SK-N-SH (cell line): ENCODE results near the gene SMS. TPM values are rescaled to one million over a fixed set of nuclear protein-coding genes. Genes with fewer than 3 reads are reported as not detected.

Experiments used
- CTCF ChIA-PET: fragments of 300-600, 350-600 bp; formaldehyde crosslinking; extraction: SDS; loops from one replicate; lab custom pipeline; 2021; lab: Yijun Ruan, JAX
- POLR2A ChIA-PET: fragments of 350-600 bp; sonication (Branson Sonifier 250); formaldehyde crosslinking; extraction: SDS; loops from one replicate; lab custom pipeline; 2020; ENCODE audit warnings: antibody characterized with exemption, inconsistent platforms; lab: Yijun Ruan, JAX
- DNase-seq: peaks from one replicate; pipeline ENCODE4 v3.0.0; 2012
- H2AFZ ChIP-seq: fragments of 200-600 bp; sonication (generic); 2 replicates; pipeline ENCODE4 v1.8.1; 2016; ENCODE audit warnings: antibody characterized with exemption, mild to moderate bottlenecking, low read depth
- H3F3A ChIP-seq: fragments of 200-600 bp; sonication (generic); replicated peaks from 2 replicates; pipeline ENCODE3; 2016; ENCODE audit warnings: antibody characterized with exemption, mild to moderate bottlenecking; ENCODE audit not compliant: insufficient read depth
- H3K27ac ChIP-seq, 2 experiments: fragments of 200-500 bp in 1 of 2; fragments of 200-600 bp in 1 of 2; sonication (Bioruptor generic) in 1 of 2; sonication (generic), shearing (Covaris generic) in 1 of 2; 2 replicates each; pipeline versions ENCODE4 v1.5.1 to v1.6.1; 2014 to 2016; ENCODE audit warnings: low read depth in 2 of 2, inconsistent platforms in 1 of 2, low read length in 1 of 2, mild to moderate bottlenecking in 1 of 2, mixed read lengths in 1 of 2
- H3K27me3 ChIP-seq: fragments of 200-600 bp; sonication (generic), shearing (Covaris generic); 2 replicates; pipeline ENCODE4 v1.6.1; 2016; ENCODE audit warnings: mixed run types; ENCODE audit not compliant: insufficient read depth
- H3K36me3 ChIP-seq, 2 experiments: fragments of 200-500 bp in 1 of 2; fragments of 200-600 bp in 1 of 2; sonication (Bioruptor generic) in 1 of 2; sonication (generic) in 1 of 2; replicated peaks in 1 of 2; 2 replicates each; pipeline versions ENCODE3 to v1.5.1; 2014 to 2016; ENCODE audit warnings: low read length in 1 of 2, mild to moderate bottlenecking in 1 of 2; ENCODE audit not compliant: insufficient read depth in 2 of 2, control insufficient read depth in 1 of 2
- H3K4me1 ChIP-seq, 2 experiments: fragments of 200-500 bp in 1 of 2; fragments of 200-600 bp in 1 of 2; sonication (Bioruptor generic) in 1 of 2; sonication (generic), shearing (Covaris generic) in 1 of 2; 2 replicates each; pipeline versions ENCODE4 v1.5.1 to v1.6.1; 2014 to 2016; ENCODE audit warnings: low read depth in 1 of 2, low read length in 1 of 2, mixed run types in 1 of 2; ENCODE audit not compliant: insufficient read depth in 2 of 2, control insufficient read depth in 1 of 2
- H3K4me2 ChIP-seq: fragments of 200-600 bp; sonication (generic), shearing (Covaris generic); 2 replicates; pipeline ENCODE4 v1.6.1; 2017; ENCODE audit warnings: mixed run types
- H3K4me3 ChIP-seq, 2 experiments: fragments of 200-500 bp in 1 of 2; fragments of 200-600 bp in 1 of 2; sonication (Bioruptor generic) in 1 of 2; sonication (generic), shearing (Covaris generic) in 1 of 2; 2 replicates each; pipeline versions ENCODE4 v1.5.1 to v1.8.1; 2014 to 2016; ENCODE audit warnings: low read depth in 2 of 2, inconsistent platforms in 1 of 2, low read length in 1 of 2, mild to moderate bottlenecking in 1 of 2, mixed read lengths in 1 of 2, moderate library complexity in 1 of 2
- H3K79me2 ChIP-seq: fragments of 200-600 bp; sonication (generic); 2 replicates; pipeline ENCODE4 v1.8.1; 2017; ENCODE audit warnings: mild to moderate bottlenecking; ENCODE audit not compliant: insufficient read depth
- H3K9ac ChIP-seq: fragments of 200-600 bp; sonication (generic); 2 replicates; pipeline ENCODE4 v1.6.1; 2017; ENCODE audit warnings: mixed run types
- H3K9me2 ChIP-seq: fragments of 200-600 bp; sonication (generic); 2 replicates; pipeline ENCODE4 v1.6.1; 2017; ENCODE audit warnings: mixed run types
- H3K9me3 ChIP-seq: fragments of 200-600 bp; sonication (generic); 2 replicates; pipeline ENCODE4 v1.6.1; 2017; ENCODE audit warnings: mixed run types, mild to moderate bottlenecking, moderate library complexity
- H4K20me1 ChIP-seq: fragments of 200-600 bp; sonication (generic); 2 replicates; pipeline ENCODE4 v1.6.1; 2017; ENCODE audit warnings: mild to moderate bottlenecking, mixed run types; ENCODE audit not compliant: insufficient read depth
- CHD2 ChIP-seq: fragments of 150-350 bp; IDR thresholded peaks from 2 replicates; pipeline ENCODE4 v1.6.1; 2018; ENCODE audit warnings: low read length; ENCODE audit not compliant: partially characterized antibody
- CTCF ChIP-seq: fragments of 200-600 bp; sonication (generic); IDR thresholded peaks from 2 replicates; pipeline ENCODE4 v1.6.1; 2017; ENCODE audit warnings: antibody characterized with exemption, mild to moderate bottlenecking, moderate library complexity
- EP300 ChIP-seq, 2 experiments: IDR thresholded peaks; 2 replicates each; pipeline versions ENCODE4 v1.4.0 to v1.6.1; 2012; ENCODE audit warnings: borderline replicate concordance in 1 of 2, low read depth in 1 of 2, low read length in 1 of 2
- EZH2phosphoT487 ChIP-seq: fragments of 200-600 bp; sonication (generic); IDR thresholded peaks from 2 replicates; pipeline ENCODE4 v1.6.1; 2017; ENCODE audit warnings: low read depth, mixed run types, mild to moderate bottlenecking, antibody characterized with exemption, moderate library complexity, borderline replicate concordance
- FOSL2 ChIP-seq: IDR thresholded peaks from 2 replicates; pipeline ENCODE4 v1.4.0; 2012; ENCODE audit warnings: low read depth, mild to moderate bottlenecking, moderate library complexity, borderline replicate concordance
- GATA2 ChIP-seq: sonication (generic); formaldehyde crosslinking; IDR thresholded peaks from 2 replicates; pipeline ENCODE4 v1.5.0; 2020; ENCODE audit warnings: mild to moderate bottlenecking, missing genetic modification reagents
- NFIC ChIP-seq: IDR thresholded peaks from 2 replicates; pipeline ENCODE4 v1.4.0; 2012; ENCODE audit warnings: borderline replicate concordance
- RAD21 ChIP-seq: IDR thresholded peaks from 2 replicates; pipeline ENCODE4 v1.6.1; 2012; ENCODE audit warnings: mild to moderate bottlenecking, low read length
- RCOR1 ChIP-seq: fragments of 150-350 bp; IDR thresholded peaks from 2 replicates; pipeline ENCODE4 v1.6.1; 2017; ENCODE audit warnings: antibody characterized with exemption, low read length
- SMC3 ChIP-seq: IDR thresholded peaks from 2 replicates; pipeline ENCODE4 v1.6.1; 2012; ENCODE audit warnings: low read depth, low read length, improper control_type of control experiment
- TAF1 ChIP-seq: IDR thresholded peaks from 2 replicates; pipeline ENCODE4 v1.6.1; 2012; ENCODE audit warnings: low read depth, mild to moderate bottlenecking, low read length, moderate library complexity, borderline replicate concordance
- TCF12 ChIP-seq: IDR thresholded peaks from 2 replicates; pipeline ENCODE4 v1.4.0; 2012
- WGBS: methylation state at CpG from one replicate; pipeline ENCODE4 v1.1.6; 2017; ENCODE audit warnings: low lambda C conversion rate; 5-methylcytosine and 5-hydroxymethylcytosine counted together
- polyA plus RNA-seq, 3 experiments: library from polyadenylated mRNA; depleted of rRNA; stranded (reverse); fragments of >200 nt; gene quantifications; 2 replicates each; pipeline ENCODE4 v1.2.3, GENCODE V29; 2012
- TF ChIP-seq, protein P1 (sequence below): IDR thresholded peaks from 2 replicates; pipeline ENCODE4 v1.4.0; 2012; ENCODE audit warnings: low read depth, borderline replicate concordance
- TF ChIP-seq, protein P2 (sequence below): IDR thresholded peaks from 2 replicates; pipeline ENCODE4 v1.4.0; 2012; ENCODE audit warnings: low read depth
- TF ChIP-seq, protein P3 (sequence below): IDR thresholded peaks from 2 replicates; pipeline ENCODE4 v1.4.0; 2012; ENCODE audit warnings: low read depth, borderline replicate concordance
- TF ChIP-seq, protein P4 (sequence below): fragments of 150-350 bp; IDR thresholded peaks from 2 replicates; pipeline ENCODE4 v1.6.1; 2016; ENCODE audit warnings: mild to moderate bottlenecking, low read depth, low read length
- TF ChIP-seq, protein P5 (sequence below): IDR thresholded peaks from 2 replicates; pipeline ENCODE4; 2012

The SMS gene
- polyA plus RNA-seq, 1 of the 3 experiments (the other 2 are of a cell fraction): 116 TPM

- Histone ChIP-seq H3K79me2 (peaks cover 10% of the 10 kb centered on the region), H3K4me3 (no peak overlapping the region), H3K9ac (no peak overlapping the region), H3K9me3 (no peaks in the 10 kb centered on the region), H3K4me2 (no peak overlapping the region), H3K27me3 (no peaks in the 10 kb centered on the region), H3K27ac (peak overlapping the region in 1 of 2 experiments; percentile 8; a peak in 1 of 4 replicates), H3F3A (peaks cover 37% of the 10 kb centered on the region), H3K9me2 (no peaks in the 10 kb centered on the region), H3K4me1 (no peaks in the 10 kb centered on the region), H2AFZ (no peak overlapping the region), H4K20me1 (peaks cover 4% of the 10 kb centered on the region; the same call in 1 of the 2 replicates), H3K36me3 (peaks cover 17 to 49% of the 10 kb centered on the region in 2 experiments)
- TF ChIP-seq RAD21 (peak; percentile 95), SMC3 (peak; percentile 93), EP300 (IDR thresholded peaks at IDR 0.05; ENCODE audit: borderline replicate concordance in 1 of 2, low read depth in 1 of 2, low read length in 1 of 2) (no peak), TCF12 (0 out of 2 replicates have a peak, but pooled peaks have one; percentile 5), CTCF (peak; percentile 99), CHD2 (peak; percentile 28)
- TF ChIP-seq, protein P1, sequence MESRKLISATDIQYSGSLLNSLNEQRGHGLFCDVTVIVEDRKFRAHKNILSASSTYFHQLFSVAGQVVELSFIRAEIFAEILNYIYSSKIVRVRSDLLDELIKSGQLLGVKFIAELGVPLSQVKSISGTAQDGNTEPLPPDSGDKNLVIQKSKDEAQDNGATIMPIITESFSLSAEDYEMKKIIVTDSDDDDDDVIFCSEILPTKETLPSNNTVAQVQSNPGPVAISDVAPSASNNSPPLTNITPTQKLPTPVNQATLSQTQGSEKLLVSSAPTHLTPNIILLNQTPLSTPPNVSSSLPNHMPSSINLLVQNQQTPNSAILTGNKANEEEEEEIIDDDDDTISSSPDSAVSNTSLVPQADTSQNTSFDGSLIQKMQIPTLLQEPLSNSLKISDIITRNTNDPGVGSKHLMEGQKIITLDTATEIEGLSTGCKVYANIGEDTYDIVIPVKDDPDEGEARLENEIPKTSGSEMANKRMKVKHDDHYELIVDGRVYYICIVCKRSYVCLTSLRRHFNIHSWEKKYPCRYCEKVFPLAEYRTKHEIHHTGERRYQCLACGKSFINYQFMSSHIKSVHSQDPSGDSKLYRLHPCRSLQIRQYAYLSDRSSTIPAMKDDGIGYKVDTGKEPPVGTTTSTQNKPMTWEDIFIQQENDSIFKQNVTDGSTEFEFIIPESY: no peak
- TF ChIP-seq, protein P2, sequence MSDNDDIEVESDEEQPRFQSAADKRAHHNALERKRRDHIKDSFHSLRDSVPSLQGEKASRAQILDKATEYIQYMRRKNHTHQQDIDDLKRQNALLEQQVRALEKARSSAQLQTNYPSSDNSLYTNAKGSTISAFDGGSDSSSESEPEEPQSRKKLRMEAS: no peak
- CTCF ChIA-PET: interaction anchor here (0.6 to 3.0 kb wide), 65 partner anchors 8 to 1917 kb away, joined by 3 to 43 read pairs (median 4); partner anchors contain the start of gene MBTPS2
- 8% methylated on average over 3 of the region's 3 CpGs for WGBS
- POLR2A ChIA-PET: no interaction called here
- DNase-seq: peak; percentile 80
Measured at GRCh38 chrX:21985332-21985777, 44.8 kb downstream of the SMS start.

DNA sequence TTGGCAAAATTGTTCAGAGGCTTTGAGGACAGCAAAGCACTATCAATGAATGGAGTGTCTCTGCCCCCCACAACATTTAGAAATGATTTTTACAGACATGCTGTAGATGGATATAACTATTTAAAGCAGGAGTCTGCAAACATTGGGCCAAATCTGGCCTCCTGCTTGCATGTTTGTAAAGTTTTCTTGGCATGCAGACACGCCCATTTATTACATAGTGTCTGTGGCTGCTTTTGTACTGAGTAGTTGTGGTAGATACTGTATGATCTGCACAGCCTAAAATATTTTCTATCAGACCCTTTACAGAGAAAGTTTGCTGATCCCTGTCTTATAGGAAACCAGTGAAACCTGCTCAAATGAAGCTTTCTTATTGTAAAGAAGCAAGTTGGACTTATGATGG is 46.1 kb downstream of the SMS start:
- CTCF ChIA-PET: interaction anchor here (1.3 to 3.0 kb wide), 4 partner anchors 10 to 181 kb away, joined by 4 to 43 read pairs (median 18); no protein-coding TSS in a partner anchor
- DNase-seq: no peak
- no peaks in the 10 kb centered on the region for H3K9me3 ChIP-seq
- TF ChIP-seq TAF1 (no peak), RCOR1 (no peak), RAD21 (no peak), FOSL2 (no peak), CTCF (no peak), NFIC (no peak), GATA2 (CRISPR knock-in tag) (no peak), EP300 (IDR thresholded peaks at IDR 0.05; ENCODE audit: borderline replicate concordance in 1 of 2, low read depth in 1 of 2, low read length in 1 of 2) (no peak), EZH2phosphoT487 (no peak)
- TF ChIP-seq, protein P3, sequence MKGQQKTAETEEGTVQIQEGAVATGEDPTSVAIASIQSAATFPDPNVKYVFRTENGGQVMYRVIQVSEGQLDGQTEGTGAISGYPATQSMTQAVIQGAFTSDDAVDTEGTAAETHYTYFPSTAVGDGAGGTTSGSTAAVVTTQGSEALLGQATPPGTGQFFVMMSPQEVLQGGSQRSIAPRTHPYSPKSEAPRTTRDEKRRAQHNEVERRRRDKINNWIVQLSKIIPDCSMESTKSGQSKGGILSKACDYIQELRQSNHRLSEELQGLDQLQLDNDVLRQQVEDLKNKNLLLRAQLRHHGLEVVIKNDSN: no peak
- TF ChIP-seq, protein P4, sequence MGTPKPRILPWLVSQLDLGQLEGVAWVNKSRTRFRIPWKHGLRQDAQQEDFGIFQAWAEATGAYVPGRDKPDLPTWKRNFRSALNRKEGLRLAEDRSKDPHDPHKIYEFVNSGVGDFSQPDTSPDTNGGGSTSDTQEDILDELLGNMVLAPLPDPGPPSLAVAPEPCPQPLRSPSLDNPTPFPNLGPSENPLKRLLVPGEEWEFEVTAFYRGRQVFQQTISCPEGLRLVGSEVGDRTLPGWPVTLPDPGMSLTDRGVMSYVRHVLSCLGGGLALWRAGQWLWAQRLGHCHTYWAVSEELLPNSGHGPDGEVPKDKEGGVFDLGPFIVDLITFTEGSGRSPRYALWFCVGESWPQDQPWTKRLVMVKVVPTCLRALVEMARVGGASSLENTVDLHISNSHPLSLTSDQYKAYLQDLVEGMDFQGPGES: no peak
- TF ChIP-seq, protein P5, sequence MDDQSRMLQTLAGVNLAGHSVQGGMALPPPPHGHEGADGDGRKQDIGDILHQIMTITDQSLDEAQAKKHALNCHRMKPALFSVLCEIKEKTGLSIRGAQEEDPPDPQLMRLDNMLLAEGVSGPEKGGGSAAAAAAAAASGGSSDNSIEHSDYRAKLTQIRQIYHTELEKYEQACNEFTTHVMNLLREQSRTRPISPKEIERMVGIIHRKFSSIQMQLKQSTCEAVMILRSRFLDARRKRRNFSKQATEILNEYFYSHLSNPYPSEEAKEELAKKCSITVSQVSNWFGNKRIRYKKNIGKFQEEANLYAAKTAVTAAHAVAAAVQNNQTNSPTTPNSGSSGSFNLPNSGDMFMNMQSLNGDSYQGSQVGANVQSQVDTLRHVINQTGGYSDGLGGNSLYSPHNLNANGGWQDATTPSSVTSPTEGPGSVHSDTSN: no peak
- TF ChIP-seq, all 33 proteins: peak for 0
- Histone ChIP-seq H3K27me3 (no peaks in the 10 kb centered on the region), H3K9me2 (no peaks in the 10 kb centered on the region), H3K4me2 (no peak overlapping the region), H3K4me1 (no peaks in the 10 kb centered on the region), H4K20me1 (peaks cover 4% of the 10 kb centered on the region; the same call in 1 of the 2 replicates), H3K27ac (no peak overlapping the region), H3K4me3 (no peak overlapping the region), H3K36me3 (peaks cover 18 to 53% of the 10 kb centered on the region in 2 experiments), H3K79me2 (peaks cover 18% of the 10 kb centered on the region), H3F3A (peaks cover 25% of the 10 kb centered on the region), H2AFZ (no peak overlapping the region), H3K9ac (no peak overlapping the region)
- POLR2A ChIA-PET: no interaction called here
- WGBS: 100% methylated on average over 1 of the region's 1 CpG
